GM23248 (cell line): ENCODE measurements around the gene DOK6. TPM values are rescaled to one million over a fixed set of nuclear protein-coding genes. Genes with fewer than 3 reads are reported as not detected.

Experiments
- DNase-seq: peaks from one replicate; pipeline ENCODE4 v3.0.0-alpha.2; 2015
- H2AFZ ChIP-seq: fragments of 200-600 bp; sonication (generic); 2 replicates; pipeline ENCODE4 v1.6.1; 2016; ENCODE audit warnings: antibody characterized with exemption
- H3F3A ChIP-seq: fragments of 200-600 bp; sonication (generic); 2 replicates; pipeline ENCODE4 v1.6.1; 2016; ENCODE audit warnings: mild to moderate bottlenecking, antibody characterized with exemption, mixed run types; ENCODE audit not compliant: insufficient read depth
- H3K27ac ChIP-seq: fragments of 200-600 bp; sonication (generic); 2 replicates; pipeline ENCODE4 v1.5.1; 2016; ENCODE audit warnings: mild to moderate bottlenecking
- H3K27me3 ChIP-seq: fragments of 200-600 bp; sonication (generic); replicated peaks from 2 replicates; pipeline ENCODE4 v1.6.1; 2016; ENCODE audit warnings: mild to moderate bottlenecking; ENCODE audit not compliant: insufficient read depth
- H3K36me3 ChIP-seq: fragments of 200-600 bp; sonication (generic); 2 replicates; pipeline ENCODE4 v1.6.1; 2016; ENCODE audit warnings: low read depth, mild to moderate bottlenecking
- H3K4me1 ChIP-seq: fragments of 200-600 bp; sonication (generic); 2 replicates; pipeline ENCODE4 v1.6.1; 2016; ENCODE audit warnings: mild to moderate bottlenecking; ENCODE audit not compliant: insufficient read depth
- H3K4me2 ChIP-seq: fragments of 200-600 bp; sonication (generic); one replicate; pipeline ENCODE4 v1.6.1; 2016; ENCODE audit warnings: mild to moderate bottlenecking; ENCODE audit not compliant: unreplicated experiment
- H3K4me3 ChIP-seq: fragments of 200-600 bp; sonication (generic); 2 replicates; pipeline ENCODE4 v1.5.1; 2016; ENCODE audit warnings: mild to moderate bottlenecking
- H3K79me2 ChIP-seq: fragments of 200-600 bp; sonication (generic); 2 replicates; pipeline ENCODE4 v1.6.1; 2016; ENCODE audit warnings: mild to moderate bottlenecking; ENCODE audit not compliant: insufficient read depth
- H3K9ac ChIP-seq: fragments of 200-600 bp; sonication (generic); 2 replicates; pipeline ENCODE4 v1.6.1; 2016; ENCODE audit warnings: mild to moderate bottlenecking
- H3K9me2 ChIP-seq: fragments of 200-600 bp; sonication (generic); 2 replicates; pipeline ENCODE4 v1.6.1; 2016; ENCODE audit warnings: mixed run types, mild to moderate bottlenecking, moderate library complexity; ENCODE audit not compliant: insufficient read depth
- H3K9me3 ChIP-seq: fragments of 200-600 bp; sonication (generic); one replicate; pipeline ENCODE4 v1.6.1; 2017; ENCODE audit warnings: low read depth
- H4K20me1 ChIP-seq: fragments of 200-600 bp; sonication (generic); 2 replicates; pipeline ENCODE4 v1.6.0; 2016; ENCODE audit not compliant: insufficient read depth
- EZH2 ChIP-seq: fragments of 200-600 bp; sonication (generic); IDR thresholded peaks from 2 replicates; pipeline ENCODE4 v1.6.1; 2018; ENCODE audit warnings: antibody characterized with exemption, mild to moderate bottlenecking; ENCODE audit not compliant: insufficient read depth, poor library complexity, severe bottlenecking
- EZH2phosphoT487 ChIP-seq: fragments of 200-600 bp; sonication (generic); IDR thresholded peaks from 2 replicates; pipeline ENCODE4 v1.6.1; 2018; ENCODE audit warnings: antibody characterized with exemption, moderate library complexity, mild to moderate bottlenecking, low read depth; ENCODE audit not compliant: insufficient read depth
- WGBS, 2 experiments: methylation state at CpG; one replicate each; pipeline ENCODE4 v1.1.6; 2015 to 2017; ENCODE audit warnings: low lambda C conversion rate in 2 of 2, low coverage in 1 of 2; ENCODE audit errors: missing lambda C conversion rate in 2 of 2; 5-methylcytosine and 5-hydroxymethylcytosine counted together
- in situ Hi-C: fragments of 300-500 bp; cut with MboI; formaldehyde crosslinking; loops from 2 replicates; pipeline ENCODE4 v1.15.0; 2020
- polyA plus RNA-seq: library from polyadenylated mRNA; unstranded; fragments of >200 nt; fragmentation: Nextera tagmentation; extraction: Ambion mirVana; gene quantifications from 2 replicates; pipeline ENCODE4 v1.2.1, GENCODE V29; 2016
- total RNA-seq: library from RNA; depleted of rRNA; stranded (reverse); fragments of >200 nt; shearing (Covaris generic); gene quantifications from 2 replicates; pipeline ENCODE4 v1.2.3, GENCODE V29; 2014

DOK6 gene
- total and polyA plus RNA-seq, 2 experiments from 2014 or later = 1.1 to 5.2 TPM

DNA sequence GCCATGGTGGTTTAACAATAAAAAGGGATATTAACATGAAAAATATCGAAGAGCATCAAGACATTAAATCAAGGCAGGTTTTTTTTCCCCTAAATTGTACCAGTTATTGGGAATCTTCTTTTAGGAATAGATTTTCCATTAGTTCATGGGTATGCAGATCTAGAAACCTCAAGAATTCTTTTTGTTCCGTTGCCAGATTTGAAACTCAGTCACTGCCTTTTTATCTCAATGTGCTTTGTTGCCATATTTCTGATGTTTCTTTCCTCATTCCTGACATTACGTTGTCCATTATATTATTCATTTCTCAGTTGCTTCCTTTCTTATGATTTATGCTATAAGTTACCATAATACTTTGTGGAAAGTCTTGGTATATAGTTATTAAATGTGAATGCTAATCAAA, 384.8 kb downstream of the DOK6 start:
- no peaks in the 10 kb centered on the region for H3K36me3 ChIP-seq
- H3K27ac ChIP-seq = no peak overlapping the region
- H3K4me2 ChIP-seq = no peak overlapping the region
- H3F3A ChIP-seq = peaks cover 13% of the 10 kb centered on the region
- H3K4me3 ChIP-seq = no peak overlapping the region
- in situ Hi-C loops = no loop called here
- H3K79me2 ChIP-seq = no peaks in the 10 kb centered on the region
- TF ChIP-seq EZH2 (no peak), EZH2phosphoT487 (no peak)
- H3K4me1 ChIP-seq = peaks cover 22% of the 10 kb centered on the region
- no peaks in the 10 kb centered on the region; the same call in 1 of the 2 replicates for H3K9me2 ChIP-seq
- WGBS, 2 experiments = 87 to 89% methylated on average over 3 of the region's 3 CpGs
- DNase-seq = peak; percentile 3
- H3K9ac ChIP-seq = no peak overlapping the region
- no peaks in the 10 kb centered on the region for H3K27me3 ChIP-seq
- H4K20me1 ChIP-seq = no peaks in the 10 kb centered on the region
- H2AFZ ChIP-seq = no peak overlapping the region
- H3K9me3 ChIP-seq = no peaks in the 10 kb centered on the region

DNA sequence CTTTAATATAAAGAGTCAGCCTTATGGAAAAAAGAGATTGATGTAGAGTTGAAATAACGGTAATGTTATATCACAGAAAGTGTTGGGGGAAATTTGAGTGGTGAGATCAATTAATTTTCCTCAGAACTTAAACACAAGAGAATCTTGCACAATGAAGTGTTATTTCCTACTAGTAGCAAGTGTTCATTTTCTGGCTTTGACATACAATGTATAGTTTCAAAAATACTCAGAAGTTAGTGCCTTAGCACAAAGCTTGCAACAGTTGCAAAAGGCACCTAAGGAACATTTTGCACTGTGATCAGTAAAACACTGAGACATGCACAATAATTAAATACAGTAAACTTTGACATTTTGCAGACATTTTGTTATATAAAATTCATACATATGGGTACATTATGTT, 385.7 kb downstream of the DOK6 start:
- 92 to 100% methylated on average over 1 of the region's 1 CpG for WGBS, 2 experiments
- no peak for DNase-seq
- in situ Hi-C loops = no loop called here

DNA sequence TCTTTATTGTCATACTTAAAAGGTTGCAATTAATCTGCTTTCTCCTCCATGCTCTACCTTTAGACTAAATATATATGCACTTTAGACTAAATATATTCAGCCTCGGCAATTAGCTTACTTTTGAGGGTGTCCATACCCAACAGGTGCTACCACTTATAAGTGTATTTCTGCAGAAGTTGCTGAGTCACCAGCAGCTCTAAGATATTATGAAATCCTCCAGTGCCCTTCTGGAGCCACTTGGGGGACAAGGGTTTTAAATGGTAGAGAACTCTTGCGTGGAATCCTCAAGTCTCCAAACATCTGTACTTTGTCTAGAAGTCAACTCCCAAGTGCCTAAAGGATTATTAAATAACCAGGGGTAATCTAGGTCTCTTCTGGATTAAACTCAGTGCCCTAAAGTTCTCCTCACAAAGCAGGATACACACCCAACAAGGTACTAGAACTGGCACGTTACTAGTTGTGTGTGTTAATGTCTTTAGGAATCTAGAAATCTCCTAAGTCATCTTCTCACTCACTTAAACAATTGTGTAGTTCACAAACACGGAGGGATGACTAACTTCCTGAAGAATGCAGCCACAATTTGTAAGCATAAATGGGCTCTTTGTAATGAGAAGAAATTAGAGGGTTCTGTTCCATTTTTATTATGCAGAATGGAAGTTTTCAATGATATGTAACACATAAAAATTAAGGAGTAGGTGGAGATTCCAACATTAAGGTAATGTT, 387.3 kb downstream of the DOK6 start:
- DNase-seq = peak; percentile 68
- no peaks in the 10 kb centered on the region for H3K79me2 ChIP-seq
- peak overlapping the region; percentile 49 for H3K27ac ChIP-seq
- H3K4me1 ChIP-seq = peaks cover 22% of the 10 kb centered on the region
- H2AFZ ChIP-seq = 0 out of 2 replicates have a peak overlapping the region, but pooled peaks have one; percentile 8
- no peak for TF ChIP-seq EZH2phosphoT487
- TF ChIP-seq EZH2 = no peak
- no peaks in the 10 kb centered on the region for H4K20me1 ChIP-seq
- peaks cover 13% of the 10 kb centered on the region for H3F3A ChIP-seq
- H3K27me3 ChIP-seq = no peaks in the 10 kb centered on the region
- in situ Hi-C loops = no loop called here
- no peaks in the 10 kb centered on the region for H3K9me3 ChIP-seq
- no peaks in the 10 kb centered on the region; the same call in 1 of the 2 replicates for H3K9me2 ChIP-seq
- 43 to 47% methylated on average over 4 of the region's 4 CpGs for WGBS, 2 experiments
- no peak overlapping the region for H3K9ac ChIP-seq
- no peak overlapping the region for H3K4me2 ChIP-seq
- H3K36me3 ChIP-seq = no peaks in the 10 kb centered on the region
- no peak overlapping the region for H3K4me3 ChIP-seq

More for the DNA sequence above, 385.7 kb downstream of the DOK6 start:
- no peak overlapping the region for H3K4me2 ChIP-seq
- H3K9me2 ChIP-seq = no peaks in the 10 kb centered on the region; the same call in 1 of the 2 replicates
- H3K27ac ChIP-seq = no peak overlapping the region
- no peaks in the 10 kb centered on the region for H3K27me3 ChIP-seq
- H4K20me1 ChIP-seq = no peaks in the 10 kb centered on the region
- H3K79me2 ChIP-seq = no peaks in the 10 kb centered on the region
- no peak overlapping the region for H2AFZ ChIP-seq
- H3F3A ChIP-seq = peaks cover 13% of the 10 kb centered on the region
- no peak overlapping the region for H3K4me3 ChIP-seq
- TF ChIP-seq EZH2 = no peak
- TF ChIP-seq EZH2phosphoT487 = no peak
- H3K9ac ChIP-seq = no peak overlapping the region
- no peaks in the 10 kb centered on the region for H3K36me3 ChIP-seq
- peaks cover 22% of the 10 kb centered on the region for H3K4me1 ChIP-seq
- no peaks in the 10 kb centered on the region for H3K9me3 ChIP-seq

DNA sequence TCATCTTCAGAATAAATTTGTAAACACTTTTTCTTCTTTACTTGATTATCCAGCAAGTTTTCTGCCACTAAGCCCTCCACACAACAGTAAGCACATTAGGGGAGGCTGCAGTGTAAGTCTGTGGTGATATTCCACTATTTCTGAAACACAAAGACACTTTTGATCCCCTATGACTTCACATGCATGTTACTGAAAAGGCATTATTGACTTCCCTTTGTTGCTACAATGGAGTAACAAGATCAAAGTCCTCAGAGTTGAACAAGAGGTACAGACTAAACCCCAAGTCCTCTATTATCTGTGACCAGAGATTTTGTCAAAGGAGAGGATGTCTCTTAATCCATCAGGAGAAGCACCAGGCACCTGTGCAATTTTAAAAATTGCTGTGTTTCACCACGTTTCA, 389.1 kb downstream of the DOK6 start:
- DNase-seq = no peak
- Histone ChIP-seq H3K27me3 (no peaks in the 10 kb centered on the region), H3K4me3 (no peak overlapping the region), H3K9me3 (no peaks in the 10 kb centered on the region), H3F3A (peaks cover 13% of the 10 kb centered on the region), H3K9ac (no peak overlapping the region), H3K4me2 (no peak overlapping the region), H2AFZ (no peak overlapping the region), H4K20me1 (no peaks in the 10 kb centered on the region), H3K27ac (no peak overlapping the region), H3K9me2 (no peaks in the 10 kb centered on the region; the same call in 1 of the 2 replicates), H3K79me2 (no peaks in the 10 kb centered on the region), H3K4me1 (peaks cover 22% of the 10 kb centered on the region), H3K36me3 (no peaks in the 10 kb centered on the region)
- TF ChIP-seq EZH2 = no peak
- TF ChIP-seq EZH2phosphoT487 = no peak
- in situ Hi-C loops = no loop called here
- WGBS, 2 experiments = 92 to 96% methylated on average over 1 of the region's 1 CpG
